ENCODE results near the gene NTRK1. TPM values are rescaled to one million over a fixed set of nuclear protein-coding genes. Genes with fewer than 3 reads are reported as not detected.

NTRK1 gene
- total RNA-seq, 1 experiment from 2014 or later = 0.24 TPM

GRCh38 chr1:156865865-156866248 is 5.2 kb downstream of the NTRK1 start:
- H3K36me3 Mint-ChIP-seq (ENCODE audit: insufficient read depth in 1 of 3, low read depth in 3 of 3) = no peaks in the 10 kb centered on the region
- no peak overlapping the region for H2AK5ac ChIP-seq (ENCODE audit: insufficient read length, low read length)
- H3K79me1 ChIP-seq (ENCODE audit: insufficient read depth, low read depth, low read length, poor library complexity, severe bottlenecking) = no peaks in the 10 kb centered on the region
- no peak overlapping the region for H4K5ac ChIP-seq (ENCODE audit: insufficient read length, low read depth, low read length)
- H3K23ac ChIP-seq (ENCODE audit: insufficient read length, low read depth, low read length) = no peak overlapping the region
- no peaks in the 10 kb centered on the region for H3K23me2 ChIP-seq (ENCODE audit: insufficient read length, low read depth, low read length, poor library complexity, severe bottlenecking)
- H3K27ac Mint-ChIP-seq = no peak overlapping the region
- no peak overlapping the region for H3K27ac ChIP-seq (ENCODE audit: insufficient read length, low read depth, low read length)
- WGBS (ENCODE audit: extremely low coverage, insufficient read length, low lambda C conversion rate) = no CpG with 5 or more reads among the region's 4 CpGs
- H4K8ac ChIP-seq (replicated peaks; ENCODE audit: insufficient read length, low read depth, low read length) = no peak overlapping the region
- no peak overlapping the region for H2BK15ac ChIP-seq (ENCODE audit: low read depth, low read length)
- H3K79me2 ChIP-seq (ENCODE audit: insufficient read depth, low read length) = no peaks in the 10 kb centered on the region
- no peaks in the 10 kb centered on the region for H3K9me3 ChIP-seq (ENCODE audit: control insufficient read depth, low read depth, low read length)
- no peak overlapping the region for H2AFZ ChIP-seq (ENCODE audit: low read length)
- H3K27me3 ChIP-seq (ENCODE audit: insufficient read depth, low read length) = peaks cover 33% of the 10 kb centered on the region; the same call in 1 of the 2 replicates
- no peaks in the 10 kb centered on the region for H4K20me1 ChIP-seq (ENCODE audit: control insufficient read depth, insufficient read depth, insufficient read length)
- no peak overlapping the region for H3K56ac ChIP-seq (ENCODE audit: insufficient read length, low read depth, low read length)
- DNase-seq = no peak
- H2BK12ac ChIP-seq (ENCODE audit: insufficient read length, low read depth, low read length) = no peak overlapping the region
- H3K9me3 Mint-ChIP-seq = no peaks in the 10 kb centered on the region; a peak in 2 of 5 replicates
- H3K4me1 Mint-ChIP-seq = peaks cover 2 to 27% of the 10 kb centered on the region in 2 experiments; a peak in 2 of 4 replicates
- peaks cover 77% of the 10 kb centered on the region for H3K27me3 Mint-ChIP-seq (ENCODE audit: low read depth)
- no peak overlapping the region for H2BK5ac ChIP-seq (ENCODE audit: insufficient read length, low read length)
- no peak overlapping the region for H3K18ac ChIP-seq (ENCODE audit: insufficient read length, low read depth, low read length)
- no peak overlapping the region for H2BK120ac ChIP-seq (ENCODE audit: low read depth, low read length, poor library complexity, severe bottlenecking)
- no peak overlapping the region for H2BK20ac ChIP-seq (ENCODE audit: low read depth, low read length, poor library complexity, severe bottlenecking)
- H4K91ac ChIP-seq (ENCODE audit: insufficient read length, low read depth, low read length) = no peak overlapping the region
- no peak overlapping the region for H3K4ac ChIP-seq (ENCODE audit: low read depth, low read length)
- H3K4me3 Mint-ChIP-seq = peak overlapping the region in 1 of 2 experiments; percentile 46; a peak in 2 of 5 replicates
- no peak overlapping the region for H3K9ac ChIP-seq (ENCODE audit: extremely low read depth, insufficient read length, low read length)
- H3K14ac ChIP-seq (ENCODE audit: insufficient read depth, low read length) = no peak overlapping the region
- no peak overlapping the region for H3T11ph ChIP-seq (ENCODE audit: low read length)
- no peak for TF ChIP-seq CTCF (conservative IDR thresholded peaks at IDR 0.05)
- no peaks in the 10 kb centered on the region; the same call in 1 of the 2 replicates for H3K4me1 ChIP-seq (ENCODE audit: insufficient read depth, low read length)
- H3K4me2 ChIP-seq (ENCODE audit: insufficient read depth, insufficient read length, low read length) = no peak overlapping the region

Measured in H9 (cell line).